IPS-15b (cell line): ENCODE results near the gene AGO3.
"Not testable (repeated sequence)": the region's sequence is repeated elsewhere in the genome, so short reads cannot be mapped to it uniquely, and the experiment has no call there.

Experiments used
- H3K27me3 ChIP-seq: one replicate; pipeline ENCODE4 v1.6.1; 2013; ENCODE audit warnings: low read length; ENCODE audit not compliant: control insufficient read depth, insufficient read depth
- H3K36me3 ChIP-seq: one replicate; pipeline ENCODE4 v1.6.1; 2013; ENCODE audit warnings: low read length; ENCODE audit not compliant: control insufficient read depth, insufficient read depth
- H3K4me1 ChIP-seq: one replicate; pipeline ENCODE4 v1.6.1; 2013; ENCODE audit warnings: mild to moderate bottlenecking, low read length; ENCODE audit not compliant: control insufficient read depth, insufficient read depth
- H3K4me3 ChIP-seq: one replicate; pipeline ENCODE4 v1.5.1; 2013; ENCODE audit warnings: low read depth, low read length
- H3K9ac ChIP-seq: one replicate; pipeline ENCODE4 v1.6.1; 2013; ENCODE audit warnings: low read depth, mild to moderate bottlenecking, low read length
- H3K9me3 ChIP-seq: one replicate; pipeline ENCODE4 v1.6.1; 2013; ENCODE audit warnings: mild to moderate bottlenecking, low read length; ENCODE audit not compliant: control insufficient read depth, insufficient read depth

Gene AGO3

DNA sequence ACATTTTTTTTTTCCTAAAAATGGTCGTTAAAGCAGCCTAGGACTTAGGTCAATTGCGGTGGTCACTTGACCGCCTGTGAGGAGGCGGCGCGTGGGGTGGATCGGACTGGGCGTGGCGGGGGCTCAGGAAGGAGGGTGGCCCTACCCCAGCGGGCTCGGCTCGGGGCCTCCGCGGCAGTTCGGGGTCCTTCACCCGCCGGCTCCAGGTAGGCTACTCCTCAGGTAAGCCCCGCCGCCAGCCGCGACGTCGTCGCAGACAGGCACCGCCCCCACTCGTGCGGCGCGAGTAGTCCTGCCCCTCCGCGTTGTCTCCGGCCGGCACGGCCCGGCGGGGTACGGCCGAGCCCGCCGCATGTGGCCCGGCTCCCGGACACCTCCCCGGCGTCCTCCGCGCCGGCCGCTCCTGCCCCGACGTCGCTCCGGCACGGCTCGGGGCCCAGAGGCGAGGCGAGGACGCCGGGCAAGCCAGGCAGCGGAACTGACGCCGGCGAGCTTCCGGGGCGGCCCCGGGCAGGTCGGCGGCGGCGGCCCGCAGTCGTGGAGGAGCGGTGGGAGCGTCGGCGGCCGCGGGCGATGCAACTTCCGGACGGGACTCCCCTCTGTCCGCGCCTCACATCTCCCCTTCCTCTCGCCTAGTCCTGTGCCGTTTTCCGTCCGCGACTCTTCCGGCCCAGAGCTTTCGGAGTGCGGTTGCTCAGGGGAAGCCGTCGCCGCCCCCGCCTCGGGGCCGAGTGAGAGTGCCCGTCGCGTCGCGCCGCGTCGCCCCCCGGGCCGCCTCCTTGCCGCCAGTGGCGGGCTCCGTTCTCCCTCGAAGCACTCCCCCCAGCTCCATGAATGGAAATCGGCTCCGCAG, at the start of gene AGO3:
Gene AGO3, plus strand, starts transcription at position 513 of the 853 bp plus-strand sequence. Its CDS starts 322 bp downstream, at position 835.
- H3K4me3 ChIP-seq, result peak within 1 kb of the TSS; percentile 93
- no peaks in the 10 kb centered on the region for H3K27me3 ChIP-seq
- no peaks in the 10 kb centered on the region for H3K36me3 ChIP-seq
- H3K9ac ChIP-seq, result peak within 1 kb of the TSS; percentile 92
- H3K9me3 ChIP-seq, result no peaks in the 10 kb centered on the region
- peaks cover 5% of the 10 kb centered on the region for H3K4me1 ChIP-seq

DNA sequence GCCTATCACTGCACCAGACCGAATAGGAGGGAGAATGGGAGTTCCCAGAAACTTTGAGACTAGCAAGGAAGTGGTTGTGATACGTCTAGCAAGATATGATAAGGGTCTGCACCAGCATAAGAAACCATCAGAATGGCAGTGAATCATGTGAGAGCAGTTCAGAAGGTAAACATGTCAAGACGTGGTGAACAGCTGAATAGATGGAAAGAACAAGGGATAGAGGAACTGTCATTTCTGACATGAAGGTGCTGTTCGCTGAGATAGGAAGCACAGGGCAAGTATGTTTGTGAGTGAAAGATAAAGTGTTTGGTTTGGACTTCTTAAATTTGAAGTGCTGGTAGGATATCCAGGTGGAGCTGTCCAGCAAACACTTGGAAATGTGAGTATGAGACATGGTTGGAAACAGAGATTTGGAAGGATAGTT, 49.0 kb upstream of the AGO3 start:
- Histone ChIP-seq H3K4me3 (peak overlapping the region; percentile 61), H3K9ac (no peak overlapping the region), H3K27me3 (peaks cover 6% of the 10 kb centered on the region), H3K9me3 (no peaks in the 10 kb centered on the region), H3K4me1 (peaks cover 24% of the 10 kb centered on the region), H3K36me3 (peaks cover 4% of the 10 kb centered on the region)

DNA sequence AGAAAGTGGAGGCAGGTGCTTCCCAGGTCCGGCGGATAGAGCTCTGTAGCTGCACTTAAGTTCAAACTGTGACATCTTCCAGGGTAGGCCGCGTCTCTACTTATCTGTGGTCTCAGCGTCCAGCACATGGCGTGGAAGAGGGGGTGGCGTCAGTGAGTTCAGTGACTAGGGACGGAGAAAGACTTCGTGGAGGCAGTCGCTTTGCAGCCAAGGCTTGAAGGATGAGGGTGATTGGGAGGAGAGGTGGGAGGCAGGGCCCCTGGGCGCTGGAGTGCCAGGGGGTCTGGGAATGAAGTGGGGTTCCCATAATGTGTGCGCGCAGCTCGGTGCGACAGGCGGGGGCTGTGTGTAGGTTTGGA, 48.3 kb upstream of the AGO3 start:
- Histone ChIP-seq H3K9ac (peak overlapping the region; percentile 60), H3K4me1 (peaks cover 31% of the 10 kb centered on the region), H3K9me3 (no peaks in the 10 kb centered on the region), H3K27me3 (peaks cover 6% of the 10 kb centered on the region), H3K36me3 (peaks cover 4% of the 10 kb centered on the region), H3K4me3 (peak overlapping the region; percentile 61)

DNA sequence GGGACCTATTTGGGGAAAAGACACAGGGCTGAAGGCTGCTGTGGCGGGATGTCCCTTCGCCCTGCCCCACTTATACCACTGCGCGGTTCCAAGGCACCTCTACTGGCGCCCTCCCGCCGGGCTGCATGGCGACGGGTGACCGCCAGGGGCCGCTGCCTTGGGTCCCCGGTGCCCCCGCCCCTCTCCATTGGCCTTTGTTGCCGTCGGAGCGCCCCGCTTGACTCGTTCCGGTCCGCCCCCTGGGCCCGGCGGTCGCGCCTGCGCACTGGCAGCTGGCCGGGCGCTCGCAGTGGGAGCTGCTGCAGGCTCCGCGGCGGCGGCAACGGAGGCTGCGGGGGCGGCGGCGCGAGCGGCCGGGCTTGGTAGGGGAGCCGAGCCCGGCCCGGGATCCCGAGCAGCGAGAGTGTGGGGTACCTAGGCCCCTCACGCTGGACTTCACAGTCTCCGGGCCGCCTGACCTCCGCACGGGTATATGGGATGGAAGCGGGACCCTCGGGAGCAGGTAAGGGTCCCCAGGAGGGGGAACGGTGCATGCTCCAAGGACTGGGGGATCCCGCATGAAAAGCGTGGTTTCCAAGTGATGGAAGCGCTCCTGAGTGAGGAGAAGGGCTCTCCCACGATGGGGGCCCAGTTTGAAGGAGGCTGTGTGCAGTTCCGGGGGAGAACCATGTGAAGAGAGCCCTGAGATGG, 47.8 kb upstream of the AGO3 start, which contains the start of gene AGO1:
Gene AGO1, plus strand, starts transcription at position 265 of the 690 bp plus-strand sequence. Its CDS starts 213 bp downstream, at position 478.
- Histone ChIP-seq H3K9me3 (no peaks in the 10 kb centered on the region), H3K27me3 (peaks cover 6% of the 10 kb centered on the region), H3K4me3 (peak within 1 kb of the TSS; percentile 100), H3K9ac (peak within 1 kb of the TSS; percentile 88), H3K36me3 (peaks cover 4% of the 10 kb centered on the region), H3K4me1 (peaks cover 34% of the 10 kb centered on the region)

DNA sequence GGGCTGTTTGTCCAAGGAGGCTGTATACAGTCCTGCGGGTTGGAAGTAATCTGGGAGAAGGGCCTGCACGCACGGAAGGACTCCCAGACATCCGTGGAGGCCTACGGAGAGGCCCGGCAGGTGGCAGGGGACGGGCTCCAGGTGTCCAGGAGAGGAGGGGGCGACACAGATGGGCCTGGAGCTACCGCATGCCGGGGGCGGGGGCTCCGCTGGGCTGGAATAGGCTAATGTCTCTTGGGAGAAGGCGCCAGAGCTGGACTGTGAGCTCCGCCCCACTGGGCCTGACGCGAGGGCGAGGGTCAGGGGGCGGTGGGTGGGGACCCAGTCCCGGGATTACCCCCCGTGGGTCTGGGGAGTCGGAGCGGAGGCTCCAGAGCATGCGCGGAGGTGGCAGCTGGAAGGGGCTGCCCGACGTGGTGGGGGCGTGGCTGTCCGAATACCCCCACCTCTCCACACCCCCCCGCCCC, 47.2 kb upstream of the AGO3 start:
- no peaks in the 10 kb centered on the region for H3K9me3 ChIP-seq
- H3K4me3 ChIP-seq, result peak overlapping the region; percentile 100
- H3K36me3 ChIP-seq, result peaks cover 7% of the 10 kb centered on the region
- H3K9ac ChIP-seq, result peak overlapping the region; percentile 88
- H3K4me1 ChIP-seq, result peaks cover 34% of the 10 kb centered on the region
- peaks cover 6% of the 10 kb centered on the region for H3K27me3 ChIP-seq

DNA sequence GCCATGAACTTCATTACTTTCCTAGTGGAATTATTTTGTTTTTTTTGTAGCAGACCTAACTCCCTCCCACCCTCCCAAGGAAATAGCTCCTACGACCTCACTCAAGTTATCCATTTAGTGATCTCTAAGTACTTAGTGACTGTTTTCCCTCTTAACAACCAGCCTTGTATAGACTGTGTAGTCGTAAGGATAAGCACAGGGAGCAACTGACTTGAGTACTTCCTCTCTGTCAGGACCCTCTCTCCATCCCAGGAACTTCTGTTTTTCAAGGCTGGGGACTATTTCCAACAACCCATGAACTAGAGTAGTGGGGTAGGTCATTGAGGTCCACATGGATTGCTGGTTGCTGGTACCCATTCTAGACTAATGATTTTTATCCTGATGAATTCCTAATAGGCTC, 46.0 kb upstream of the AGO3 start:
- H3K9me3 ChIP-seq, result no peaks in the 10 kb centered on the region
- peak overlapping the region; percentile 71 for H3K4me3 ChIP-seq
- peaks cover 6% of the 10 kb centered on the region for H3K27me3 ChIP-seq
- peaks cover 8% of the 10 kb centered on the region for H3K36me3 ChIP-seq
- H3K9ac ChIP-seq, result no peak overlapping the region
- peaks cover 34% of the 10 kb centered on the region for H3K4me1 ChIP-seq

DNA sequence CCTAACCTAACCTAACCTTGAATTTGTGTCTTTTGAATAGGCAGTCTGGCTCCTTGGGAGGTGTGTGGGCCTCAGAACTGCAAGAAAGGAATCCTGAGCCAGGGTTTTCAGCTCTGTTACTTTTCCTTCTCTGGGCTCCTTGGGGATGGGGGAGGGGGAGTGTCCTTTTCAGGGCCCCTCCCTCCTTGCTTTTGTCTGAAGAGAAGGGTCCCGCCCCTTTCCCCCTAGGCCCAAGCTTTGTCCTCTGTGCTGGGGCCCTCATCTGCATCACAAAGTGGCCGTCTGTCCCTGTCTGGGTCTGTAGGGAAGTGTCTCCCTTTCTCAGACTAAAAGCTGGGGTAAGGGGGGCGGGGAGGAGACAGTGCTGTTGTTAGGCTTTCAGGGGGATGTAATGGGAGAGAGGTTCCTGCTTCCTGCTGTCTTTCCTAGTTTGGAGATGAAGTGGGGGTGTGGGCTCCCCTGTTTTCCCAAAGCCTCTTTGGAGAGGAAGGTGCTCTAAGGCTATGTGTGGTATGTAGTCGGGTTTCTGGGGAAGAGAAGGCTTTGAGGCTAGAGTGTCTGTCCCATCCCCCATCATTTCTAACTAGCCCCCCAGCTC, 44.8 kb upstream of the AGO3 start:
- H3K4me1 ChIP-seq, result peaks cover 34% of the 10 kb centered on the region
- H3K27me3 ChIP-seq, result peaks cover 6% of the 10 kb centered on the region
- H3K9me3 ChIP-seq, result no peaks in the 10 kb centered on the region
- H3K36me3 ChIP-seq, result peaks cover 8% of the 10 kb centered on the region
- H3K9ac ChIP-seq, result no peak overlapping the region
- H3K4me3 ChIP-seq, result peak overlapping the region; percentile 47

DNA sequence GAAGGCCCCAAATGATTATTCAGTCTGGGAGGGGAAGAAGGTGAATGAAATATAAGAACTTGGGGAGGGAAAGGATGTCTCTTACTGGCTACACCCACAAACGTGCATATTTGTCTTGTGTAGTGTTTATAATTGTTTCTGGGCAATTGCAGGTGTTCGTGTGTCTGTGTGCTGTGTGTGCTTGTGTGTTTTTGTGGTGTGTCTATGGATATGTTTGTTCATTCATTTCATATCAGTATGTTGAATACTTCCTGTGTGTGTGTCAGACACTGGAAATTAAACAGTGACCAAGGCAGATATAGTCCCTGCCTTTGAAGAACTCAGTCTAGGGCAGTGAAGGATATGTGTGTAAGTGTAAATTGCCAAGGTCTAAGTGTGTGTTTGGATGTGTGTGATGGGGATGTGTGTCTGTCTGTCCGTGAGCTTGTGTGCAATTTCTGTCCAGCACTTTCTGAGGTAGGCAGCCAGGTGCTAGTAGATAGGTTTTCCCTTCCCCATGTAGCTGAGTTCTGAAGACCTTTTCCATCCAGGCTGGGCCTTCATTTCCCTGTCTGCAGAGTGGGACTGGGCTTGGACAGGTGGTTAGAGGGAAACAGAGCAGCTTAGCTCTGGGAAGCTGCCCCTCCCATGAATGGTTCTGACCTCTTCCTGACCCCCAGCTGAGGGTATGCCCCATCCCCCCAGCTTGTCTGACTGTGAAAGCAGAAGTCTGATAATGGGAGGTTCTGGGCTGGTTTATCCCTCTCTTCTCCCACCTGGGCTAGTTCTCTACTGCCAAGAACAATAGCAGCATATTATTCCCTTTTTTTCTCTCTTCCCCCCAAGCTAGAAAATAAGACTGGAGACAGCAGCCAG, 44.1 kb upstream of the AGO3 start:
- Histone ChIP-seq H3K4me3 (peak overlapping the region; percentile 47), H3K9me3 (no peaks in the 10 kb centered on the region), H3K9ac (no peak overlapping the region), H3K36me3 (peaks cover 8% of the 10 kb centered on the region), H3K4me1 (peaks cover 34% of the 10 kb centered on the region), H3K27me3 (peaks cover 5% of the 10 kb centered on the region)

DNA sequence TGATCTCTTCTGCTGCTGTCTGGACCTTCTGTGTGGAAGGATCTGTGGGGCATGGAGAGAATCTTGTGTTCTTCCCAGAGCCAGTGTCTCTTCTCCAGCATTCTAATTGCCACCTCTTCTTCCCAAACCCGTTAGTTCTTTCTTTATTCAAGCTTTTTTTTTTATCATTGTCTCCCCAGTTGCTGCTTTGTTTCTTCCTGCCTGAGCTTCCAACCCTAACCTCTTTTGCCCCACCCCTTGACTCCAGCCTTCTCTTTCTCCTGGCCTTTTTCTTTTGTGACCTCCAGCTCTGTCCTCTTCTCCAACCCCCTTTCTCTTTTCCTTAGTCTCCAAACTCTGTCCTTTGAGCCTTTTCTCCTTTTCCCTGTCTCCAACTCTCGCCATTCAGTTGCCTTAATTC, 43.4 kb upstream of the AGO3 start:
- Histone ChIP-seq H3K27me3 (no peaks in the 10 kb centered on the region), H3K36me3 (peaks cover 11% of the 10 kb centered on the region), H3K9ac (no peak overlapping the region), H3K4me3 (peak overlapping the region; percentile 39), H3K4me1 (peaks cover 33% of the 10 kb centered on the region), H3K9me3 (no peaks in the 10 kb centered on the region)

DNA sequence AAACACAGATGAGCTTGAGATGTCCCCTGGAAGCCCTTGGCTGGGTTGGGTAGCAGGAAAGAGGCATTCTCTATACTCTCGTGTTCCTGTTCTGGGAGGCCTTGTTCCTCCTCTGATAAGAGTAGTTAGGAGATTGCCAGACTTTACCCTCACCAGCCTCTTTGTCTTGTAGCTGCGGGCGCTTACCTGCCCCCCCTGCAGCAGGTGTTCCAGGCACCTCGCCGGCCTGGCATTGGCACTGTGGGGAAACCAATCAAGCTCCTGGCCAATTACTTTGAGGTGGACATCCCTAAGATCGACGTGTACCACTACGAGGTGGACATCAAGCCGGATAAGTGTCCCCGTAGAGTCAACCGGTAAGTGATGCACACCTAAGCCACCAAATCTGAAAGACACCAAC, 42.6 kb upstream of the AGO3 start:
- Histone ChIP-seq H3K36me3 (peaks cover 13% of the 10 kb centered on the region), H3K27me3 (no peaks in the 10 kb centered on the region), H3K4me3 (no peak overlapping the region), H3K9me3 (no peaks in the 10 kb centered on the region), H3K4me1 (peaks cover 31% of the 10 kb centered on the region), H3K9ac (no peak overlapping the region)

DNA sequence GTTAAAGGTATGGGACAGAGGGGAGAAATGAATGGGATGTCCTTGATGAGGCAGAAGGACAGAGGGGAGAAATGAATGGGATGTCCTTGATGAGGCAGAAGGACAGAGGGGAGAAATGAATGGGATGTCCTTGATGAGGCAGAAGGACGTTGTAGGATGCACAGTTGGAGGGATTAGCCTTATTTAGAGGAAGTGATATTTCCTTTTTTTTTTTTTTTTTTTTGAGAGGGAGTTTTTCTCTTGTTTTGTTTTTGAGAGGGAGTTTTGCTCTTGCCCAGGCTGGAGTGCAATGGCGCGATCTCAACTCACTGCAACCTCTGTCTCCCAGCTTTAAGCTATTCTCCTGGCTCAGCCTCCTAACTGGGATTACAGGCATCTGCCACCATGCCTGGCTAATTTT, 41.9 kb upstream of the AGO3 start:
- Histone ChIP-seq H3K4me1 (peaks cover 31% of the 10 kb centered on the region), H3K36me3 (peaks cover 18% of the 10 kb centered on the region)
- H3K9ac ChIP-seq, H3K4me3 ChIP-seq, H3K27me3 ChIP-seq, H3K9me3 ChIP-seq: not testable (repeated sequence)
